ENCODE data around the gene SLC27A3. TPM values are rescaled to one million over a fixed set of nuclear protein-coding genes. Genes with fewer than 3 reads are reported as not detected.

The SLC27A3 gene
- total RNA-seq, 3 donors from 2014 or later (not counting 1 experiment from before 2014, with no cell fraction given): 65.3 to 107 (median 89.8) TPM

DNA sequence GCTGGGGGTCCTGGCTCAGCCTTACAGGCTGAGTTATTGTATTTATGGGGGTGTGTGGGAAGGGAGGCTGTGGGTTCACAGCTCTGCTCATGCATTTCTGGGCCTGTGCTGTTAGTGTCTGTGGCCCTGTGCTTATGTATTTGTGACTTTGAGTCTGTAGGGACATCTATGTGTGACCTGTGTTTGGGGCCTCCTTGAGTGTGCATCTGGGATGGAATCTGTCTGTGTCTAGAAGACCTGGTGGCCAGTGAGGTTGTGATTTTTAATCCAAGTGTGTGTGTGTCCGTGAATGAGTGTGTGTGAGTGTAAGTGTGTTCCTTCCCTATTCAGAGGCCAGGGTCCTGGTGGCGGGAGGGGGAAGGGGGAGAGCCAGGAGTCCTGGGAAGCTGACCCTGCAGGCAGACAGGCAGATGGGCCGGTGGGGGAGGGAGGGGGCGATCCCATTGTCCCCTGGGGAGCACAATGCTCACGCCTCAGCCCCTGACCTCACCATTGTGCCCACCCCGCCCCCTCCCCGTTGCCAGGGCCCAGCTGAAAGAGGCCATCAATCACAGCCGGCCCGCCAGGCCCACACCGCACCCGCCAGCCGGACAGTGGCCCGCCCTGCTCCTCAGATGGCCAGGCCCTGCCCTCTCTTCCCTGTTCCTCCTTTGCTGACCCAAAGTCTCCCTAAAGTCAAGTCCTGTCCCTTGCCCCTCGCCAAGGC is 19.6 kb downstream of the SLC27A3 start:
- intact Hi-C loops (cut with micrococcal nuclease): no loop called here
- Histone ChIP-seq H3K36me3 (ENCODE audit: control insufficient read depth, insufficient read depth, low read length) (no peaks in the 10 kb centered on the region), H3K27ac (ENCODE audit: low read length) (no peak overlapping the region), H3K27me3 (ENCODE audit: control insufficient read depth, insufficient read depth, low read length) (no peaks in the 10 kb centered on the region), H3K4me1 (ENCODE audit: control insufficient read depth, insufficient read depth, low read length) (peaks cover 65% of the 10 kb centered on the region), H3K4me3 (ENCODE audit: low read length) (no peak overlapping the region), H3K9me3 (ENCODE audit: control insufficient read depth, insufficient read depth, low read length) (no peaks in the 10 kb centered on the region)
- no peaks in the 10 kb centered on the region for H3K27me3 Mint-ChIP-seq (ENCODE audit: low read depth in 2 of 2)
- 91% methylated on average over 14 of the region's 14 CpGs for whole genome bisulfite sequencing (ENCODE audit: insufficient coverage)
- H3K27ac Mint-ChIP-seq: peak overlapping the region in 1 of 2 donors; percentile 79
- no peak for ATAC-seq
- H3K36me3 Mint-ChIP-seq: no peaks in the 10 kb centered on the region
- H3K4me3 Mint-ChIP-seq: peak overlapping the region; percentile 49
- TF ChIP-seq, protein P1, sequence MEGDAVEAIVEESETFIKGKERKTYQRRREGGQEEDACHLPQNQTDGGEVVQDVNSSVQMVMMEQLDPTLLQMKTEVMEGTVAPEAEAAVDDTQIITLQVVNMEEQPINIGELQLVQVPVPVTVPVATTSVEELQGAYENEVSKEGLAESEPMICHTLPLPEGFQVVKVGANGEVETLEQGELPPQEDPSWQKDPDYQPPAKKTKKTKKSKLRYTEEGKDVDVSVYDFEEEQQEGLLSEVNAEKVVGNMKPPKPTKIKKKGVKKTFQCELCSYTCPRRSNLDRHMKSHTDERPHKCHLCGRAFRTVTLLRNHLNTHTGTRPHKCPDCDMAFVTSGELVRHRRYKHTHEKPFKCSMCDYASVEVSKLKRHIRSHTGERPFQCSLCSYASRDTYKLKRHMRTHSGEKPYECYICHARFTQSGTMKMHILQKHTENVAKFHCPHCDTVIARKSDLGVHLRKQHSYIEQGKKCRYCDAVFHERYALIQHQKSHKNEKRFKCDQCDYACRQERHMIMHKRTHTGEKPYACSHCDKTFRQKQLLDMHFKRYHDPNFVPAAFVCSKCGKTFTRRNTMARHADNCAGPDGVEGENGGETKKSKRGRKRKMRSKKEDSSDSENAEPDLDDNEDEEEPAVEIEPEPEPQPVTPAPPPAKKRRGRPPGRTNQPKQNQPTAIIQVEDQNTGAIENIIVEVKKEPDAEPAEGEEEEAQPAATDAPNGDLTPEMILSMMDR (IDR thresholded peaks at IDR 0.05): no peak
- H3K4me1 Mint-ChIP-seq: peaks cover 53 to 70% of the 10 kb centered on the region in 2 donors
- H3K9me3 Mint-ChIP-seq: no peaks in the 10 kb centered on the region
- no peak for DNase-seq

DNA sequence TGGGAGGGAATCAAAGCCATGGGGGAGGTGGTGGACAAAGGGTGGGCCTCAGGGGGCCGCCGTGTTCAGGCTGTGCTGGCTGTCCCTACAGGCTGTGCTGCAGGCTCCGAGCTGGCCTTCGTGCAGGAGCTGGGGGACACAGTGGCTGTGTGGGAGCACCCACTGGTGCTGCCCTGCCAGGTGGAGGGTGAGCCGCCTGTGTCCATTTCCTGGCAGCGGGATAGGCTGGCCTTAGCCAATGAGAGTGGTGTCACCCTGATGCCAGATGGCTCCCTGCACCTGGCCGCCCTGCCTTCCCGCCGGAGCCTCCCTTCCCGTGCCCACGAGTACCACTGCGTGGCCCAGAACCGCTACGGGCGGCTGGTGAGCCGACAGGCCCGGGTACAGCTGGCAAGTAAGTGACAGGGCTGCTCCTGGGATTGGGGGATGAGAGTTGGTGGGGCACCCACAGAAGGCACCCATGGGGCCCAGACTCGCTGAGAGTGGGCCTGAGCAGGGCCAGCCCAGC is 20.2 kb downstream of the SLC27A3 start:
- H3K36me3 ChIP-seq (ENCODE audit: control insufficient read depth, insufficient read depth, low read length): no peaks in the 10 kb centered on the region
- 93% methylated on average over 18 of the region's 18 CpGs for WGBS (ENCODE audit: insufficient coverage)
- TF ChIP-seq, protein P1 (IDR thresholded peaks at IDR 0.05): no peak
- intact Hi-C loops (cut with micrococcal nuclease): no loop called here
- no peak overlapping the region for H3K4me3 ChIP-seq (ENCODE audit: low read length)
- no peak for DNase-seq
- H3K27me3 ChIP-seq (ENCODE audit: control insufficient read depth, insufficient read depth, low read length): no peaks in the 10 kb centered on the region
- no peak overlapping the region for H3K27ac ChIP-seq (ENCODE audit: low read length)
- no peaks in the 10 kb centered on the region for H3K9me3 ChIP-seq (ENCODE audit: control insufficient read depth, insufficient read depth, low read length)
- H3K4me1 ChIP-seq (ENCODE audit: control insufficient read depth, insufficient read depth, low read length): peaks cover 59% of the 10 kb centered on the region
- no peaks in the 10 kb centered on the region for H3K36me3 Mint-ChIP-seq
- no peaks in the 10 kb centered on the region for H3K27me3 Mint-ChIP-seq (ENCODE audit: low read depth in 2 of 2)
- no peak for ATAC-seq
- H3K4me3 Mint-ChIP-seq: peak overlapping the region; percentile 62
- H3K27ac Mint-ChIP-seq: peak overlapping the region in 1 of 2 donors; percentile 79
- no peaks in the 10 kb centered on the region for H3K9me3 Mint-ChIP-seq
- peaks cover 46 to 64% of the 10 kb centered on the region in 2 donors for H3K4me1 Mint-ChIP-seq

DNA sequence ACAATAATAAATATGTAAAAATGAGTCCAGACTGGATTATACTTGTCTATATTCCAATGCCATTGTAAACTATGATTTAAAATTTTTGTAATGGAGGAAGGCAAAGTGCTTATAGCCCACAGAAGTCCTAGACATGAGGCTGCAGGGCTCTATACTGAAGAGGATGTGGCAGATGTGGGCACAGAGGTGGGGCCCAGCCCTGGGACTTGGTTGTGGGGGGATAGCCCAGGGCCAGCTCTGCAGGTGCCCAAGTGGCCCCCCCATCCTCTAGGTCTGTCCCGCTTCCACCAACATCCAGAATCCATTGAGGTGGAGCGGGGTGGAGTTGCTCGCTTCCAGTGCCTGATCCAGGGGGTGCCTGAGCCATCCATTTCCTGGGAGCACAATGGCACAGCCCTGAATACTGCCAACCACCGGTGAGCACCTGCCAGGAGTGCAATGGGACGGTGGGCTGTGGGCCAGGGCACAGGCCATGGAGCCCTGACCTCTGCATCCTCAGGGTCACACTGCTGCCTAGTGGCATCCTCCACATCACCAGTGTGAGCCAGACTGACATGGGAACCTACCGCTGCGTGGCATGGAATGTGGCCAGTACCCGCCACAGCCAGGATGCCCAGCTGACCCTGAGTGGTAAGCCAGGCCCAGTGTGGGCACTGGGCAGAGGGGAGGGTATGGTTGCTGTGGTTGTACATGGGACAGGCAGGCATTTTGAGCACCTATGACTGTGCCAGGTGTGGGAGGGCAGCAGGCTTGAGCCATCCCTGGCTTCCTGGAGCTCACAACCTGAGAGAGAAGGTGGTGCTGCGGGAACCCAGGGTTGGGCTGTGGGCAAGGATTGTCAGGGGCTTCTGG is 21.0 kb downstream of the SLC27A3 start:
- Mint-ChIP-seq H3K36me3 (no peaks in the 10 kb centered on the region), H3K9me3 (no peaks in the 10 kb centered on the region), H3K4me3 (peak overlapping the region; percentile 56), H3K4me1 (peaks cover 39 to 57% of the 10 kb centered on the region in 2 donors), H3K27me3 (ENCODE audit: low read depth in 2 of 2) (no peaks in the 10 kb centered on the region), H3K27ac (peak overlapping the region in 1 of 2 donors; percentile 79)
- 72% methylated on average over 9 of the region's 9 CpGs for WGBS (ENCODE audit: insufficient coverage)
- Histone ChIP-seq H3K27ac (ENCODE audit: low read length) (no peak overlapping the region), H3K27me3 (ENCODE audit: control insufficient read depth, insufficient read depth, low read length) (no peaks in the 10 kb centered on the region), H3K36me3 (ENCODE audit: control insufficient read depth, insufficient read depth, low read length) (no peaks in the 10 kb centered on the region), H3K4me3 (ENCODE audit: low read length) (no peak overlapping the region), H3K9me3 (ENCODE audit: control insufficient read depth, insufficient read depth, low read length) (no peaks in the 10 kb centered on the region), H3K4me1 (ENCODE audit: control insufficient read depth, insufficient read depth, low read length) (peaks cover 53% of the 10 kb centered on the region)
- intact Hi-C loops (cut with micrococcal nuclease): no loop called here
- DNase-seq (peak in 1 of 2 donors; percentile 38), ATAC-seq (peak in 2 of 3 donors; percentile 24 to 57)
- TF ChIP-seq, protein P1 (IDR thresholded peaks at IDR 0.05): no peak

Data from natural killer cell (primary cell).